ENCODE data around the gene HDAC8. TPM values are rescaled to one million over a fixed set of nuclear protein-coding genes. Genes with fewer than 3 reads are reported as not detected.
"Not testable (repeated sequence)": the region's sequence is repeated elsewhere in the genome, so short reads cannot be mapped to it uniquely, and the experiment has no call there.

HDAC8 gene
- total RNA-seq, 1 donor from 2014 or later: 30.1 TPM

DNA sequence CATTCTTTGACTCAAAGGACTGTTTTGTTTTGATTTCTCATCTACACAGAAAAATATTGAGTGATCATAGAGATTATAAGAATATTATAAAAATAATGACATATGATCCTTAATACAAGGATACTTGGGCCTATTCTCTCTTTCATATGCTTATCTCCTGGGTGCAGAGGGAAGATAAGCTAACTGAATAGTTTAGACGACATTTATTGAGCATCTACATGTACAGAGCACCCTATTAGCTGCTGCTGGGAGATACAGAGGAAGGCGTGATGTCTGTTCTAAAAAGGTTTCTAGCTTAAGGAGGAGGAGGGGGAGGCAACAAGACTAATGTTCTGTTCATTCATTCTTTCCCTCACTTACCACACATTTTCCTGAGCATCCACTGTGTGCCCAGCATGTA lies 106.8 kb downstream of the HDAC8 start:
- no peak for DNase-seq (ENCODE audit: extremely low spot score, unreplicated experiment)
- H3K9me3 Mint-ChIP-seq (ENCODE audit: unreplicated experiment): peaks cover 22% of the 10 kb centered on the region
- no peak overlapping the region for H3K4me3 Mint-ChIP-seq (ENCODE audit: unreplicated experiment)
- no peaks in the 10 kb centered on the region for H3K4me1 Mint-ChIP-seq (ENCODE audit: unreplicated experiment)
- H3K36me3 Mint-ChIP-seq (ENCODE audit: unreplicated experiment): peaks cover 15% of the 10 kb centered on the region
- no peak overlapping the region for H3K27ac Mint-ChIP-seq (ENCODE audit: unreplicated experiment)
- TF ChIP-seq CTCF (IDR thresholded peaks at IDR 0.05): no peak
- H3K27me3 Mint-ChIP-seq (ENCODE audit: unreplicated experiment): no peaks in the 10 kb centered on the region

DNA sequence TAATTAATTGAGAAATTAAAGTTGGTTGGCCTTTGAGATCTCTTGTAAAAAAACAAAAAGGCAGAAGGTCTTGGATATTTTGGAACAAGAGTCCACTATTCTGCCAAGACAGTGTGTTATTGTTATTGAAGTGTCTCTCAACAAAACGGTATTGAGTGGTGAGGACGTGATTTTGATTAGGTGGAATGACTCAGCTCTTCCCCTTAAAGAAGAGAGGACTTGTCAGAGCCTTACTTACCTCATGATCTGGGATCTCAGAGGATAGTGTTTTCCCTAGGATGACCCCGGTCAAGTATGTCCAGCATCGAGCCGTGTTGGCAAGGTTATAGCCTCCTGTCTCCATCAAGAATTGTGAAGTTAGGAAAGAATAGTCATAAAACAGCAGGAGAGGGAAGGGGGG lies 110.9 kb downstream of the HDAC8 start:
- Mint-ChIP-seq H3K4me1 (ENCODE audit: unreplicated experiment) (no peaks in the 10 kb centered on the region), H3K36me3 (ENCODE audit: unreplicated experiment) (peaks cover 16% of the 10 kb centered on the region), H3K27ac (ENCODE audit: unreplicated experiment) (no peak overlapping the region), H3K9me3 (ENCODE audit: unreplicated experiment) (peaks cover 12% of the 10 kb centered on the region), H3K27me3 (ENCODE audit: unreplicated experiment) (no peaks in the 10 kb centered on the region), H3K4me3 (ENCODE audit: unreplicated experiment) (no peak overlapping the region)
- TF ChIP-seq CTCF (IDR thresholded peaks at IDR 0.05): no peak
- no peak for DNase-seq (ENCODE audit: extremely low spot score, unreplicated experiment)

- no peak overlapping the region for H3K27ac Mint-ChIP-seq (ENCODE audit: unreplicated experiment)
- no peak overlapping the region for H3K4me3 Mint-ChIP-seq (ENCODE audit: unreplicated experiment)
- no peak for TF ChIP-seq CTCF (IDR thresholded peaks at IDR 0.05)
- DNase-seq (ENCODE audit: extremely low spot score, unreplicated experiment): no peak
- H3K27me3 Mint-ChIP-seq (ENCODE audit: unreplicated experiment): no peaks in the 10 kb centered on the region
- no peaks in the 10 kb centered on the region for H3K4me1 Mint-ChIP-seq (ENCODE audit: unreplicated experiment)
- peaks cover 18% of the 10 kb centered on the region for H3K36me3 Mint-ChIP-seq (ENCODE audit: unreplicated experiment)
- peaks cover 12% of the 10 kb centered on the region for H3K9me3 Mint-ChIP-seq (ENCODE audit: unreplicated experiment)
These were observed 111.4 kb downstream of the HDAC8 start for GRCh38 chrX:72461288-72461687.

DNA sequence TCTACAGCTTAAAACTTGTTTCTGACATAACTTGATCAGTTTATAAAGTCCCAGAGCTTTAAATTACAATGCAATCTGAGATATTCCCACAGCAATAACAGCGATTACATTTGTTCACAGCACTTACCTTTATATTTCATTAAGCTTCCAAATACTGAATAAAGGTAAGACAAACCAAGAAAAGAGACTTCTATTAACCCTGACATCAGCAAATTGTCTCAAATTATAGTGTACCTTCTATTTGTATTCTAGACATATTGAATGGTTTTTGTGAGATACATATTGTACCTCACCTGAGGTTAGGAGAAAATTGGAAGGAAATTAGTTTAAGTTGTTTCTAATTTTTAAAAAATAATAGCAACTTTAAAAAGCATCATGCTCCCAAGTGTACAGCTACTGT lies 111.9 kb downstream of the HDAC8 start:
- no peaks in the 10 kb centered on the region for H3K4me1 Mint-ChIP-seq (ENCODE audit: unreplicated experiment)

DNA sequence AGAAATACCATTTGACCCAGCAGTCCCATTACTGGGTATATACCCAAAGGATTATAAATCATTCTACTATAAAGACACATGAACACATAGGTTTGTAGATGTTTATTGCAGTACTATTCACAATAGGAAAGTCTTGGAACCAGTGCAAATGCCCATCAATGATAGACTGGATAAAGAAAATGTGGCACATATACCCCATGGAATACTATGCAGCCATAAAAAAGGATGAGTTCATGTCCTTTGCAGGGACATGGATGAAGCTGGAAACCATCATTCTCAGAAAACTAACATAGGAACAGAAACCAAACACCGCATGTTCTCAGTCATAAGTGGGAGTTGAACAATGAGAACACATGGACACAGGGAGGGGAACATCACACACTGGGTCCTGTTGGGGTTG lies 123.6 kb downstream of the HDAC8 start:
- not testable (repeated sequence) for H3K4me3 Mint-ChIP-seq (ENCODE audit: unreplicated experiment); DNase-seq (ENCODE audit: extremely low spot score, unreplicated experiment); H3K27ac Mint-ChIP-seq (ENCODE audit: unreplicated experiment); H3K4me1 Mint-ChIP-seq (ENCODE audit: unreplicated experiment); H3K27me3 Mint-ChIP-seq (ENCODE audit: unreplicated experiment); H3K9me3 Mint-ChIP-seq (ENCODE audit: unreplicated experiment)
- H3K36me3 Mint-ChIP-seq (ENCODE audit: unreplicated experiment): peaks cover 18% of the 10 kb centered on the region

More for the DNA sequence above, 111.9 kb downstream of the HDAC8 start:
- no peak for TF ChIP-seq CTCF (IDR thresholded peaks at IDR 0.05)
- Mint-ChIP-seq H3K36me3 (ENCODE audit: unreplicated experiment) (peaks cover 18% of the 10 kb centered on the region), H3K27ac (ENCODE audit: unreplicated experiment) (no peak overlapping the region), H3K9me3 (ENCODE audit: unreplicated experiment) (peaks cover 8% of the 10 kb centered on the region), H3K27me3 (ENCODE audit: unreplicated experiment) (no peaks in the 10 kb centered on the region), H3K4me3 (ENCODE audit: unreplicated experiment) (no peak overlapping the region)
- DNase-seq (ENCODE audit: extremely low spot score, unreplicated experiment): no peak

DNA sequence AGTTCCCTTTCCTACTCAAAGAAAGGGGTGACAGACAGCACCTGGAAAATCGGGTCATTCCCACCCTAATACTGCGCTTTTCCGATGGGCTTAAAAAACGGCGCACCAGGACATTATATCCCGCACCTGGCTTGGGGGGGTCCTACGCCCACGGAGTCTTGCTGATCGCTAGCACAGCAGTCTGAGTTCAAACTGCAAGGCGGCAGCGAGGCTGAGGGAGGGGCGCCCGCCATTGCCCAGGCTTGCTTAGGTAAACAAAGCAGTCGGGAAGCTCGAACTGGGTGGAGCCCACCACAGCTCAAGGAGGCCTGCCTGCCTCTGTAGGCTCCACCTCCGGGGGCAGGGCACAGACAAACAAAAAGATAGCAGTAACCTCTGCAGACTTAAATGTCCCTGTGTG lies 131.9 kb downstream of the HDAC8 start:
- H3K4me3 Mint-ChIP-seq (ENCODE audit: unreplicated experiment); H3K4me1 Mint-ChIP-seq (ENCODE audit: unreplicated experiment); H3K27me3 Mint-ChIP-seq (ENCODE audit: unreplicated experiment); DNase-seq (ENCODE audit: extremely low spot score, unreplicated experiment); H3K27ac Mint-ChIP-seq (ENCODE audit: unreplicated experiment): not testable (repeated sequence)
- H3K36me3 Mint-ChIP-seq (ENCODE audit: unreplicated experiment): peaks cover 37% of the 10 kb centered on the region
- peaks cover 26% of the 10 kb centered on the region for H3K9me3 Mint-ChIP-seq (ENCODE audit: unreplicated experiment)

Measured in osteocyte (in vitro differentiated cells).